ENCODE results near the gene LGI4. TPM values are rescaled to one million over a fixed set of nuclear protein-coding genes. Genes with fewer than 3 reads are reported as not detected.

LGI4 gene
- total and polyA plus RNA-seq, 11 donors = 2.2 to 15.1 (median 6.0) TPM

DNA sequence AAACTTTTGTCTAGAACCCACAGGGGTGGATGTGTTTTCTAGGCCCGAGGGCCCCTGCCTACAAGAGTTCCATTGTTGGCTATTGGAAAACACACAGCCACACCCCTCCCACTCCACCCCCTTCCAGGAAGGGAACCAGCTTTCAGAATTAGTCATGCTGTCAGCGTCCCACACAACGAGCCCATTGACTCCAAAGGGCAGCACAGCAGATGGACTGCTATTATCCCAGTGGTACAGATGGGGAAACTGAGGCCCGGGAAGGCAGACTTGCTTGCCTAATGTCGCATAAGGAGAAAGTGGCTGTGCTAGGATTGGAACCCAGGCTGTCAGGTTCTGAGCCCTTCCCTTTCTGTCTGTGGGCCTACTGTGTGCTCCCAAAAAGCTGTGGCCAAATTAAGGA lies 27.3 kb downstream of the LGI4 start:
- TF ChIP-seq CTCF (IDR thresholded peaks at IDR 0.05) = no peak
- Histone ChIP-seq H3K36me3 (no peaks in the 10 kb centered on the region), H3K9me3 (peaks cover 0 to 3% (median 0%) of the 10 kb centered on the region in 12 donors), H3K27ac (peak overlapping the region in 1 of 12 donors; percentile 7), H3K4me3 (no peak overlapping the region), H3K4me1 (no peaks in the 10 kb centered on the region), H3K27me3 (peaks cover 0 to 2% (median 0%) of the 10 kb centered on the region in 9 donors)
- 23 to 35% (median 33%) methylated on average over 2 to 5 of the region's 5 CpGs for WGBS, 4 donors
- DNase-seq = no peak
- intact Hi-C loops (cut with DNase I) = no loop called here
- ATAC-seq = peak in 3 of 4 donors; percentile 33 to 70 (median 51)

GRCh38 chr19:35106898-35107541 lies 27.8 kb downstream of the LGI4 start:
- WGBS, 4 donors = 44 to 81% (median 46%) methylated on average over 1 to 2 of the region's 2 CpGs
- intact Hi-C loops (cut with DNase I) = no loop called here
- Histone ChIP-seq H3K4me3 (no peak overlapping the region), H3K27me3 (peaks cover 0 to 2% (median 0%) of the 10 kb centered on the region in 9 donors), H3K9me3 (peaks cover 0 to 3% (median 0%) of the 10 kb centered on the region in 12 donors), H3K27ac (peak overlapping the region in 1 of 12 donors; percentile 30), H3K36me3 (no peaks in the 10 kb centered on the region), H3K4me1 (no peaks in the 10 kb centered on the region)
- DNase-seq (peak in 1 of 5 donors; percentile 5), ATAC-seq (no peak)
- no peak for TF ChIP-seq CTCF (IDR thresholded peaks at IDR 0.05)
- no peak for TF ChIP-seq POLR2A (IDR thresholded peaks at IDR 0.05)

DNA sequence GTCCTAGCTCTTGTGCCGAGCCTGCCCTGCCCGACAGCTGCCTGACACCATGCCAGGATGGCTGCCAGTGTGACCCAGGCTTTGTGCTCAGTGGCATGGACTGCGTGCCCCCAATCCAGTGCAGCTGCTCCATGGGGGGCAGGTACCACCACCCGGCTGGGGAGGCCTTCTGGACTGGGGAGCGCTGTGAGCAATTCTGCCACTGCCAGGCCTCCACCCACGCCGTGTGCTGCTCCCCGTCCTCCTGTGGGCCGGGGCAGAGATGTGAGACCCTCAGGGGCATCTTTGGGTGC lies 28.6 kb downstream of the LGI4 start:
- WGBS, 4 donors = 88 to 97% (median 94%) methylated on average over 8 to 9 of the region's 9 CpGs
- no peak for ATAC-seq
- intact Hi-C loops (cut with DNase I) = no loop called here

More for the DNA sequence above, 28.6 kb downstream of the LGI4 start:
- H3K27me3 ChIP-seq = peaks cover 0 to 2% (median 0%) of the 10 kb centered on the region in 9 donors
- peak in 1 of 5 donors; percentile 48 for DNase-seq
- no peak overlapping the region for H3K4me3 ChIP-seq
- no peaks in the 10 kb centered on the region for H3K4me1 ChIP-seq
- H3K27ac ChIP-seq = peak overlapping the region in 1 of 12 donors; percentile 17
- H3K9me3 ChIP-seq = peaks cover 0 to 3% (median 0%) of the 10 kb centered on the region in 12 donors
- no peak for TF ChIP-seq POLR2A (IDR thresholded peaks at IDR 0.05)
- TF ChIP-seq CTCF (IDR thresholded peaks at IDR 0.05) = no peak
- H3K36me3 ChIP-seq = no peaks in the 10 kb centered on the region
